B cell (primary cell): Measurements from ENCODE around the gene C15orf39. TPM values are rescaled to one million over a fixed set of nuclear protein-coding genes. Genes with fewer than 3 reads are reported as not detected.

Experiments
- ATAC-seq: fragments of 200-7000 bp; cut with Tn5 transposase; one replicate; pipeline ENCODE4 v1.10.0; 2021; ENCODE audit warnings: low read depth, mild to moderate bottlenecking, moderate number of reproducible peaks, moderate library complexity
- CTCF ChIA-PET: fragments of 350-600 bp; sonication (Branson Sonifier 250); formaldehyde crosslinking; loops from one replicate; lab custom pipeline; 2021; ENCODE audit warnings: antibody characterized with exemption, inconsistent platforms; lab: Charles Lee
- POLR2A ChIA-PET: fragments of 350-600 bp; sonication (Branson Sonifier 250); formaldehyde crosslinking; loops from one replicate; lab custom pipeline; 2021; ENCODE audit warnings: antibody characterized with exemption; lab: Charles Lee
- DNase-seq: peaks from one replicate; pipeline ENCODE4 v3.0.0; 2013
- H2AFZ ChIP-seq: 2 replicates; pipeline ENCODE4 v1.6.1; 2012; ENCODE audit warnings: mild to moderate bottlenecking, low read depth, low read length; ENCODE audit not compliant: insufficient read depth, poor library complexity, severe bottlenecking
- H3K27ac ChIP-seq, 2 donors: 1 replicate in 1 of 2; 2 replicates in 1 of 2; pipeline ENCODE4 v1.5.1; 2012 to 2013; ENCODE audit warnings: low read length in 2 of 2, mild to moderate bottlenecking in 2 of 2, moderate library complexity in 1 of 2
- H3K27me3 ChIP-seq, 4 experiments: fragments of 200-600 bp in 1 of 4; sonication (generic) in 1 of 4; replicated peaks in 1 of 4; 1 replicate in 2 of 4; 2 replicates in 2 of 4; pipeline versions ENCODE4 v1.6.1 to v1.7.0; 2013 to 2016; ENCODE audit warnings: low read length in 3 of 4, mild to moderate bottlenecking in 2 of 4, mixed read lengths in 1 of 4, moderate library complexity in 1 of 4; ENCODE audit not compliant: insufficient read depth in 4 of 4, control insufficient read depth in 3 of 4; ENCODE audit errors: control extremely low read depth in 1 of 4
- H3K36me3 ChIP-seq, 2 experiments: replicated peaks in 1 of 2; 1 replicate in 1 of 2; 2 replicates in 1 of 2; pipeline versions ENCODE4 v1.6.1 to v1.7.1; 2013; ENCODE audit warnings: low read length in 1 of 2; ENCODE audit not compliant: insufficient read depth in 2 of 2, control insufficient read depth in 1 of 2; ENCODE audit errors: control extremely low read depth in 1 of 2, extremely low read depth in 1 of 2
- H3K4me1 ChIP-seq, 2 donors: fragments of 200-600 bp in 1 of 2; sonication (generic) in 1 of 2; 1 replicate in 1 of 2; 2 replicates in 1 of 2; pipeline versions ENCODE4 v1.5.1 to v1.6.1; 2013 to 2017; ENCODE audit warnings: low read length in 2 of 2; ENCODE audit not compliant: control insufficient read depth in 2 of 2, insufficient read depth in 2 of 2
- H3K4me2 ChIP-seq: replicated peaks from 2 replicates; pipeline ENCODE3; 2012; ENCODE audit warnings: mild to moderate bottlenecking, low read depth, low read length; ENCODE audit not compliant: poor library complexity, severe bottlenecking
- H3K4me3 ChIP-seq, 5 experiments: fragments of 200-600 bp in 1 of 5; sonication (generic) in 1 of 5; 1 replicate in 3 of 5; 2 replicates in 2 of 5; pipeline versions ENCODE4 v1.5.1 to v1.7.0; 2011 to 2016; ENCODE audit warnings: low read length in 4 of 5, mild to moderate bottlenecking in 4 of 5, low read depth in 2 of 5, control low read depth in 1 of 5, moderate library complexity in 1 of 5; ENCODE audit not compliant: insufficient read depth in 1 of 5; ENCODE audit errors: control extremely low read depth in 1 of 5, extremely low read depth in 1 of 5
- H3K79me2 ChIP-seq: fragments of 200-600 bp; sonication (generic); one replicate; pipeline ENCODE4 v1.6.0; 2016; ENCODE audit warnings: low read length; ENCODE audit not compliant: control insufficient read depth, insufficient read depth
- H3K9ac ChIP-seq: fragments of 200-600 bp; sonication (generic); 2 replicates; pipeline ENCODE4 v1.6.1; 2017; ENCODE audit warnings: mild to moderate bottlenecking, low read length, moderate library complexity
- H3K9me3 ChIP-seq, 3 donors: one replicate each; pipeline versions ENCODE4 v1.6.1 to v1.7.1; 2013; ENCODE audit warnings: low read length in 2 of 3; ENCODE audit not compliant: control insufficient read depth in 2 of 3, insufficient read depth in 1 of 3; ENCODE audit errors: control extremely low read depth in 1 of 3
- H4K20me1 ChIP-seq: 2 replicates; pipeline ENCODE4 v1.6.0; 2012; ENCODE audit warnings: mild to moderate bottlenecking, low read length; ENCODE audit not compliant: insufficient read depth, control insufficient read depth, poor library complexity, severe bottlenecking
- H3K27ac Mint-ChIP-seq: one replicate; pipeline ENCODE4 v1.8.0; 2021; ENCODE audit warnings: mixed read lengths
- H3K27me3 Mint-ChIP-seq: one replicate; pipeline ENCODE4 v1.8.0; 2021; ENCODE audit warnings: mixed read lengths
- H3K4me1 Mint-ChIP-seq: one replicate; pipeline ENCODE4 v1.8.0; 2021; ENCODE audit warnings: mixed read lengths
- H3K4me3 Mint-ChIP-seq: one replicate; pipeline ENCODE4 v1.8.0; 2021; ENCODE audit warnings: mixed read lengths
- H3K9me3 Mint-ChIP-seq: one replicate; pipeline ENCODE4 v1.8.0; 2022; ENCODE audit warnings: mixed read lengths; ENCODE audit not compliant: insufficient read depth
- EZH2 ChIP-seq: IDR thresholded peaks from 2 replicates; pipeline ENCODE4 v1.6.1; 2012; ENCODE audit warnings: borderline replicate concordance, low read depth, mild to moderate bottlenecking, moderate library complexity, low read length; ENCODE audit not compliant: insufficient read depth, poor library complexity, severe bottlenecking
- WGBS: methylation state at CpG from one replicate; pipeline ENCODE4 v1.1.5; 2013; ENCODE audit warnings: missing lambda C conversion rate; ENCODE audit not compliant: insufficient coverage; 5-methylcytosine and 5-hydroxymethylcytosine counted together
- intact Hi-C: fragments of 100-400 bp; cut with micrococcal nuclease; formaldehyde crosslinking; loops from one replicate; pipeline ENCODE4 v1.10.0; 2022
- polyA plus RNA-seq: library from polyadenylated mRNA; depleted of rRNA; stranded (reverse); fragments of >200 nt; gene quantifications from 2 replicates; pipeline ENCODE4 v1.2.3, GENCODE V29; 2012
- total RNA-seq, 2 donors: library from RNA; stranded (reverse); fragments of 120-200 nt in 1 of 2; gene quantifications; 1 replicate in 1 of 2; 2 replicates in 1 of 2; pipeline versions ENCODE4 v1.2.3 to v1.2.4, GENCODE V29; 2013 to 2022
- TF ChIP-seq, protein P1 (sequence below): fragments of 200-600 bp; IDR thresholded peaks from one replicate; pipeline ENCODE4 v1.8.0; 2022; ENCODE audit warnings: antibody characterized with exemption, mild to moderate bottlenecking

Gene C15orf39
- total and polyA plus RNA-seq, 2 donors (not counting 1 experiment from before 2014, with no cell fraction given): 12.4 to 72.7 TPM

DNA sequence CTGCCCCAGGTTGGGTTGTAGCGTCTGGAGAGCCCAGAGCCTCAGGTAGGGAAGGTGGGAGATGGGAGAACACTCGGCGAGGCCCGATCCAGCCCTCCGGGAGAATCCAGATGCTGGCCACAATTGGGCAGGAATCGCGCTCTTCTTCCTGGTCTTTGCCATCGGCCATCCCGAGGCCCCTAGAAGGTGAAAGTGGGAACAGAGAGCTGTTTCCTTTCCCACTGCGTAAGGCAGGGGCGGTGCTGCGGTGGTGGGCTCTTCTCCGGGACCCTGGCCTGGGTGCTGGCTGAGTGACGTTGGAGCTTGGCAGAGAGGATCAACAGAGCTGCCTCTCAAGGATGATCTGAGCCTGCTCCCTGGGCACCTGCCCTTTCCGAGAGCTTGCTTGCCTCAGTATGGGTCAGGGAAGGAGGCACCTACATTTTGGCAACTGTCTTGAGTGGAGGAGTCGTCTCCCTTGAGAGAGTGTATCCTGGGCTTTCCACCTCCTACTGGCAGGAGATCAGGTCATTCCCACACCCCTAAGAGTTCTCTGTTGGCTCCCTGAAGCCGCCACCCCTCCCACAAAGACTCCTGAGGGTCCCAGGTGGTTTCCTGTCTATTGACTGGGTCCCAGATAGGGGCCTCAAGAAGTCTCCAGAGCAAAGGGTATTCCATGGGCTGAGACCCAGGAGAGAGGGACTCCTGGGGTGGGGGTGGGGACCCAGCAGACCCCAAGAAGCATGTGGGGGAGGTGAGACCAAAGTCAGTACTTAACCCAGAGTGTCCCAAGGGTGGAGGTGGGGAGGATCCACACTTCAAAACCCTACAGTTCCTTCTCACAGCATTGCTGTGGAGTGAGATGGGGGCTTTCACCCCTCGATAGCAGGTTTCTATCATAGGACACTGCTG, 1.6 kb downstream of the C15orf39 start:
- TF ChIP-seq, protein P1, sequence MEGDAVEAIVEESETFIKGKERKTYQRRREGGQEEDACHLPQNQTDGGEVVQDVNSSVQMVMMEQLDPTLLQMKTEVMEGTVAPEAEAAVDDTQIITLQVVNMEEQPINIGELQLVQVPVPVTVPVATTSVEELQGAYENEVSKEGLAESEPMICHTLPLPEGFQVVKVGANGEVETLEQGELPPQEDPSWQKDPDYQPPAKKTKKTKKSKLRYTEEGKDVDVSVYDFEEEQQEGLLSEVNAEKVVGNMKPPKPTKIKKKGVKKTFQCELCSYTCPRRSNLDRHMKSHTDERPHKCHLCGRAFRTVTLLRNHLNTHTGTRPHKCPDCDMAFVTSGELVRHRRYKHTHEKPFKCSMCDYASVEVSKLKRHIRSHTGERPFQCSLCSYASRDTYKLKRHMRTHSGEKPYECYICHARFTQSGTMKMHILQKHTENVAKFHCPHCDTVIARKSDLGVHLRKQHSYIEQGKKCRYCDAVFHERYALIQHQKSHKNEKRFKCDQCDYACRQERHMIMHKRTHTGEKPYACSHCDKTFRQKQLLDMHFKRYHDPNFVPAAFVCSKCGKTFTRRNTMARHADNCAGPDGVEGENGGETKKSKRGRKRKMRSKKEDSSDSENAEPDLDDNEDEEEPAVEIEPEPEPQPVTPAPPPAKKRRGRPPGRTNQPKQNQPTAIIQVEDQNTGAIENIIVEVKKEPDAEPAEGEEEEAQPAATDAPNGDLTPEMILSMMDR: no peak
- TF ChIP-seq EZH2: no peak
- Histone ChIP-seq H3K4me2 (peak overlapping the region; percentile 100), H3K27me3 (peaks cover 0 to 19% (median 5%) of the 10 kb centered on the region in 4 experiments), H3K9me3 (peaks cover 0 to 3% (median 0%) of the 10 kb centered on the region in 3 donors), H3K79me2 (peaks cover 57% of the 10 kb centered on the region), H3K4me3 (peak overlapping the region; percentile 51 to 77 (median 73)), H3K4me1 (peaks cover 24 to 51% of the 10 kb centered on the region in 2 donors), H2AFZ (peak overlapping the region; percentile 86), H3K36me3 (peaks cover 0 to 23% of the 10 kb centered on the region in 2 experiments), H3K27ac (peak overlapping the region; percentile 59 to 86), H3K9ac (peak overlapping the region; percentile 80), H4K20me1 (peaks cover 71% of the 10 kb centered on the region)
- intact Hi-C loops: loop anchor here (5.0 to 10.0 kb wide), 4 partner anchors 98 to 568 kb away; partner anchors contain the start of genes COX5A and SIN3A
- Mint-ChIP-seq H3K4me3 (peak overlapping the region; percentile 98), H3K27me3 (no peaks in the 10 kb centered on the region), H3K4me1 (peaks cover 41% of the 10 kb centered on the region), H3K27ac (peak overlapping the region; percentile 96), H3K9me3 (no peaks in the 10 kb centered on the region)
- WGBS: 10% methylated on average over 16 of the region's 18 CpGs
- no peak for ATAC-seq
- ChIA-PET POLR2A (interaction anchor here (1.2 to 2.6 kb wide), 3 partner anchors 158 to 180 kb away, joined by 4 to 28 read pairs (median 5); partner anchors contain the start of gene PPCDC), CTCF (interaction anchor here (0.8 to 9.9 kb wide), 10 partner anchors 72 to 382 kb away, joined by 3 to 251 read pairs (median 4); partner anchors contain the start of genes PPCDC and RPP25)
- DNase-seq: no peak
